ENCODE measurements around the gene UNC5A.

DNA sequence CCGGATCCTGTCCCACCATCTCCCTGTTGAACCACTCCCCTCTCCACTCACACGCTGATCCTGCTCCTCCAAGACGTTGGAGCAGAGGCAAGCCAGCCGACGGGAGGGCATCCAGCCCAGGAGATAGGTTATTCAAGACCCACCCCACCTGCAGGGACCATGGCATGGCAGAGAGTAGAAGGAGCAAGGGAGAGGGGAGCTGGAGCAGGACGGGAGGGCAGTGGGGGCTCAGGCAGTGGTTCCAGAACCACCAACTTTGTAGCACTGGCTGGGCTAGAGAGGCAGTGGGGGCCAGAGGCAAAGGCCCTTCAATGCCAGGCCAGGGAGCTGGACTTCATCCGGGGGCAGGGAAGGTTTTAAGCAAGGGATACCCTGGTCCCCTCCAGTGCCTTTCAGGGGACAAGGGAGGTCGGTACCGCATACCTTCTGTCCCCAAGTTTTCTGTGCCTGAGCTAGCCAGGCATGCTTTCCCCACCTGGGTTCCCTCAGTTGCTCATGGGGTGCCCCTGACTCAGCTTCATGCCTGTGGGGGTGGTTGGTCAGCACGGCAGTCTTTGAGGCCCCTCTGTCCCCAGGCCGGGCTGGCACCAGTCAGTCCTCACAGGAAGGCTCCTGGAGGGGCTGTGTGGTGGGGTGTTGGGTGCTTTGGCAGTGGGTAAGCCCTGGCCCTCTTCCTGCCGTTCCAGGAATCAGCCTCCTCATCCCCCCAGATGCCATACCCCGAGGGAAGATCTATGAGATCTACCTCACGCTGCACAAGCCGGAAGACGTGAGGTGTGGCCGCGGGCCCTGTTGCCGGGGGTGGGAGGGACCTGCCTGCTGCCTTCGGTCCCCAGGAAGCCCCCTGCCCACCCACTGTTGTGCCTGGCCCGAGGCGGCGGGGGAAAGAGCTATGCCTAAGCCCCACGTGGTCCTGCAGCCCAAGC is 66.4 kb downstream of the UNC5A start:
- TF ChIP-seq L3MBTL2 (conservative IDR thresholded peaks at IDR 0.05) (no peak), ELF4 (IDR thresholded peaks at IDR 0.05) (no peak), FOXK2 (IDR thresholded peaks at IDR 0.05) (no peak), SUZ12 (IDR thresholded peaks at IDR 0.05) (no peak), CTBP1 (IDR thresholded peaks at IDR 0.05; ENCODE audit: borderline replicate concordance) (no peak), ARNT (IDR thresholded peaks at IDR 0.05) (no peak), SP1 (IDR thresholded peaks at IDR 0.05) (no peak), BHLHE40 (IDR thresholded peaks at IDR 0.05; ENCODE audit: borderline replicate concordance) (no peak), FOXM1 (IDR thresholded peaks at IDR 0.05; ENCODE audit: borderline replicate concordance) (no peak), FOXA1 (IDR thresholded peaks at IDR 0.05) (no peak), TARDBP (IDR thresholded peaks at IDR 0.05) (no peak), HDGF (IDR thresholded peaks at IDR 0.05; ENCODE audit: borderline replicate concordance) (no peak)
- TF ChIP-seq, protein P1, sequence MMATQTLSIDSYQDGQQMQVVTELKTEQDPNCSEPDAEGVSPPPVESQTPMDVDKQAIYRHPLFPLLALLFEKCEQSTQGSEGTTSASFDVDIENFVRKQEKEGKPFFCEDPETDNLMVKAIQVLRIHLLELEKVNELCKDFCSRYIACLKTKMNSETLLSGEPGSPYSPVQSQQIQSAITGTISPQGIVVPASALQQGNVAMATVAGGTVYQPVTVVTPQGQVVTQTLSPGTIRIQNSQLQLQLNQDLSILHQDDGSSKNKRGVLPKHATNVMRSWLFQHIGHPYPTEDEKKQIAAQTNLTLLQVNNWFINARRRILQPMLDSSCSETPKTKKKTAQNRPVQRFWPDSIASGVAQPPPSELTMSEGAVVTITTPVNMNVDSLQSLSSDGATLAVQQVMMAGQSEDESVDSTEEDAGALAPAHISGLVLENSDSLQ (IDR thresholded peaks at IDR 0.05) = no peak

All from HEK293T (cell line).